ENCODE measurements around the gene CDH13. TPM values are rescaled to one million over a fixed set of nuclear protein-coding genes. Genes with fewer than 3 reads are reported as not detected.

CDH13 gene
- total and polyA plus RNA-seq, 9 of the 15 experiments (the other 6 are each of a cell fraction or from before 2014, with no cell fraction given) = 0.03 TPM; not detected in 8

DNA sequence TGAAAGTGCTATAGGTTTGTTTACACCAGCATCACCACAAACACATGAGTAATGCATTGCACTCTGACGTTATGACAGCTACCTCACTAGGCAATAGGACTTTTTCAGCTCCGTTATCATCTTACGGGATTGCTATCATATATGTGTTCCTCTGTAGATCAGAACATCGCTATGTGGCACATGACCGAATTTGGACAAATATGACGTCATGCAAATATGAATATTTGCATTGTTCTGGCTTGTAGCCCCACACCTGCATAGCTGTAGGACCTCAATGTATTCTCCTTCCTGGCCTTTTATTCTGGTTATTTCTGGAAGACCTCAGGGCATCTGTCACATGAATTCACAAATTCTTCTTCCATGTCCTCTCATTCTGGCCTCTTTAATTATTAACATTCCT is 393.2 kb downstream of the CDH13 start:
- no peaks in the 10 kb centered on the region for H3K4me1 ChIP-seq (replicated peaks in 1 of 2; ENCODE audit: control insufficient read depth in 2 of 2, insufficient read depth in 2 of 2, low read length in 2 of 2)
- DNase-seq (ENCODE audit: extremely low read depth in 1 of 4, low spot score in 3 of 4) (no peak), ATAC-seq (no peak), FAIRE-seq (no peak)
- no peaks in the 10 kb centered on the region for H3K27me3 ChIP-seq (ENCODE audit: control insufficient read depth in 2 of 2, insufficient read depth in 2 of 2, low read length in 2 of 2)
- no peak overlapping the region for H2AFZ ChIP-seq (ENCODE audit: low read depth, low read length)
- TF ChIP-seq ATF1 (CRISPR knock-in tag; IDR thresholded peaks at IDR 0.05) (no peak), ATF1 (tag; IDR thresholded peaks at IDR 0.05) (0 out of 2 replicates have a peak, but pooled peaks have one; percentile 24), HOXB6 (CRISPR knock-in tag; IDR thresholded peaks at IDR 0.05; ENCODE audit: borderline replicate concordance) (no peak), ATF7 (IDR thresholded peaks at IDR 0.05) (peak; percentile 34; the same call in 1 of the 2 replicates)
- TF ChIP-seq, protein P1, sequence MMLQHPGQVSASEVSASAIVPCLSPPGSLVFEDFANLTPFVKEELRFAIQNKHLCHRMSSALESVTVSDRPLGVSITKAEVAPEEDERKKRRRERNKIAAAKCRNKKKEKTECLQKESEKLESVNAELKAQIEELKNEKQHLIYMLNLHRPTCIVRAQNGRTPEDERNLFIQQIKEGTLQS (IDR thresholded peaks at IDR 0.05) = peak; percentile 52
- TF ChIP-seq, protein P1 (CRISPR knock-in tag; conservative IDR thresholded peaks at IDR 0.05) = no peak
- 3% methylated on average over 6 of the region's 6 CpGs for WGBS (ENCODE audit: insufficient coverage, low coverage, missing lambda C conversion rate)
- POLR2A ChIA-PET = no interaction called here
- CTCF ChIA-PET (ENCODE audit: low intra/inter-chr PET ratio) = no interaction called here
- H3K9ac ChIP-seq (ENCODE audit: insufficient read depth in 1 of 2, low read depth in 2 of 2, low read length in 2 of 2) = no peak overlapping the region
- no peaks in the 10 kb centered on the region; the same call in 1 of the 2 replicates for H3K9me3 ChIP-seq (replicated peaks; ENCODE audit: control insufficient read depth, insufficient read depth, low read depth, low read length)
- H3K9me1 ChIP-seq (ENCODE audit: control insufficient read depth, insufficient read depth, low read length) = no peaks in the 10 kb centered on the region
- no peak overlapping the region for H3K4me2 ChIP-seq (ENCODE audit: insufficient read depth, low read length)
- H3K4me3 ChIP-seq = no peak overlapping the region
- no TSS peak for BruUV-seq (replicated peaks)
- H3K36me3 ChIP-seq (ENCODE audit: control insufficient read depth, insufficient read depth, low read length) = no peaks in the 10 kb centered on the region
- H4K20me1 ChIP-seq (replicated peaks; ENCODE audit: control insufficient read depth, insufficient read depth, low read length) = no peaks in the 10 kb centered on the region
- in situ Hi-C loops (cut with MboI) = no loop called here
- no peak overlapping the region for H3K27ac ChIP-seq (ENCODE audit: extremely low read depth, low read depth, low read length)
- intact Hi-C loops (cut with micrococcal nuclease) = no loop called here
- no peaks in the 10 kb centered on the region for H3K79me2 ChIP-seq (ENCODE audit: control insufficient read depth, insufficient read depth, low read length)

DNA sequence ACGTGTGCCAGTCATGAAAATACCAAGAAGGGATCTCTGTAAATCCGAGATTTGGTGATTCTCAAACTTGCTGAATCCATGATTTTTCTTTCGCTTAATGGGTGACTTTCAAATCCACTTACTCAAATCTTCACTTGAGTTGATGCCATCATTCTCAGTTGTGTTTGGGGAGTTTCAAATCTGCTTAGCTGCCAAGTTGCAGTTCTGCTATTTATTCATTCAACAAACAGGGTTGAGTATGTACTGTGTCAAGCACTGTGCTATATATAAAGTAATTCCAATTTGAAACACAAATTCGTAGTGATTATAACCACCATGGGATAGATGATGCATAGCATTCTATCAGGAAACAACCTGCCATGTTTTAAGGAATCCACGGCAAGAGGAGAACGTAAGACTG is 394.3 kb downstream of the CDH13 start:
- FAIRE-seq (no peak), ATAC-seq (no peak), DNase-seq (ENCODE audit: extremely low read depth in 1 of 4, low spot score in 3 of 4) (no peak)
- no TSS peak for BruUV-seq (replicated peaks)
- Histone ChIP-seq H3K27me3 (ENCODE audit: control insufficient read depth in 2 of 2, insufficient read depth in 2 of 2, low read length in 2 of 2) (no peaks in the 10 kb centered on the region), H3K4me1 (replicated peaks in 1 of 2; ENCODE audit: control insufficient read depth in 2 of 2, insufficient read depth in 2 of 2, low read length in 2 of 2) (no peaks in the 10 kb centered on the region), H4K20me1 (replicated peaks; ENCODE audit: control insufficient read depth, insufficient read depth, low read length) (no peaks in the 10 kb centered on the region), H3K27ac (ENCODE audit: extremely low read depth, low read depth, low read length) (no peak overlapping the region), H3K9me3 (replicated peaks; ENCODE audit: control insufficient read depth, insufficient read depth, low read depth, low read length) (no peaks in the 10 kb centered on the region; the same call in 1 of the 2 replicates), H3K36me3 (ENCODE audit: control insufficient read depth, insufficient read depth, low read length) (no peaks in the 10 kb centered on the region), H3K4me2 (ENCODE audit: insufficient read depth, low read length) (no peak overlapping the region), H2AFZ (ENCODE audit: low read depth, low read length) (no peak overlapping the region), H3K4me3 (no peak overlapping the region), H3K9ac (ENCODE audit: insufficient read depth in 1 of 2, low read depth in 2 of 2, low read length in 2 of 2) (no peak overlapping the region), H3K9me1 (ENCODE audit: control insufficient read depth, insufficient read depth, low read length) (no peaks in the 10 kb centered on the region), H3K79me2 (ENCODE audit: control insufficient read depth, insufficient read depth, low read length) (no peaks in the 10 kb centered on the region)
- WGBS (ENCODE audit: insufficient coverage, low coverage, missing lambda C conversion rate) = 2% methylated on average over 6 of the region's 6 CpGs
- ChIA-PET POLR2A (no interaction called here), CTCF (ENCODE audit: low intra/inter-chr PET ratio) (no interaction called here)
- intact Hi-C loops (cut with micrococcal nuclease) (no loop called here), in situ Hi-C loops (cut with MboI) (no loop called here)
- TF ChIP-seq ARID4B (CRISPR knock-in tag; IDR thresholded peaks at IDR 0.05) = no peak
- TF ChIP-seq SMARCB1 (IDR thresholded peaks at IDR 0.05; ENCODE audit: insufficient read length, low read depth) = no peak
- TF ChIP-seq, protein P2, sequence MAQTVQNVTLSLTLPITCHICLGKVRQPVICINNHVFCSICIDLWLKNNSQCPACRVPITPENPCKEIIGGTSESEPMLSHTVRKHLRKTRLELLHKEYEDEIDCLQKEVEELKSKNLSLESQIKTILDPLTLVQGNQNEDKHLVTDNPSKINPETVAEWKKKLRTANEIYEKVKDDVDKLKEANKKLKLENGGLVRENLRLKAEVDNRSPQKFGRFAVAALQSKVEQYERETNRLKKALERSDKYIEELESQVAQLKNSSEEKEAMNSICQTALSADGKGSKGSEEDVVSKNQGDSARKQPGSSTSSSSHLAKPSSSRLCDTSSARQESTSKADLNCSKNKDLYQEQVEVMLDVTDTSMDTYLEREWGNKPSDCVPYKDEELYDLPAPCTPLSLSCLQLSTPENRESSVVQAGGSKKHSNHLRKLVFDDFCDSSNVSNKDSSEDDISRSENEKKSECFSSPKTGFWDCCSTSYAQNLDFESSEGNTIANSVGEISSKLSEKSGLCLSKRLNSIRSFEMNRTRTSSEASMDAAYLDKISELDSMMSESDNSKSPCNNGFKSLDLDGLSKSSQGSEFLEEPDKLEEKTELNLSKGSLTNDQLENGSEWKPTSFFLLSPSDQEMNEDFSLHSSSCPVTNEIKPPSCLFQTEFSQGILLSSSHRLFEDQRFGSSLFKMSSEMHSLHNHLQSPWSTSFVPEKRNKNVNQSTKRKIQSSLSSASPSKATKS (CRISPR knock-in tag; IDR thresholded peaks at IDR 0.05) = no peak
- TF ChIP-seq RFX5 (IDR thresholded peaks at IDR 0.05; ENCODE audit: low read depth, low read length) = no peak

Data from K562 (cell line).